Stimulated activated CD4-positive, alpha-beta T cell treated with anti-CD3 and anti-CD28 coated beads, Interleukin-4, amount 100 ng/mL, for 1 hour (primary cell): Measurements from ENCODE around the gene TOR1AIP1.
A peak's percentile ranks its signal among the peaks of the same experiment; 100 is the strongest.

ENCODE experiments used
- DNase-seq: peaks from one replicate; pipeline ENCODE4 v3.0.0-alpha.2; 2020

Gene TOR1AIP1

GRCh38 chr1:179881642-179882252, 338 bp upstream of the TOR1AIP1 start:
- no peak for DNase-seq

DNA sequence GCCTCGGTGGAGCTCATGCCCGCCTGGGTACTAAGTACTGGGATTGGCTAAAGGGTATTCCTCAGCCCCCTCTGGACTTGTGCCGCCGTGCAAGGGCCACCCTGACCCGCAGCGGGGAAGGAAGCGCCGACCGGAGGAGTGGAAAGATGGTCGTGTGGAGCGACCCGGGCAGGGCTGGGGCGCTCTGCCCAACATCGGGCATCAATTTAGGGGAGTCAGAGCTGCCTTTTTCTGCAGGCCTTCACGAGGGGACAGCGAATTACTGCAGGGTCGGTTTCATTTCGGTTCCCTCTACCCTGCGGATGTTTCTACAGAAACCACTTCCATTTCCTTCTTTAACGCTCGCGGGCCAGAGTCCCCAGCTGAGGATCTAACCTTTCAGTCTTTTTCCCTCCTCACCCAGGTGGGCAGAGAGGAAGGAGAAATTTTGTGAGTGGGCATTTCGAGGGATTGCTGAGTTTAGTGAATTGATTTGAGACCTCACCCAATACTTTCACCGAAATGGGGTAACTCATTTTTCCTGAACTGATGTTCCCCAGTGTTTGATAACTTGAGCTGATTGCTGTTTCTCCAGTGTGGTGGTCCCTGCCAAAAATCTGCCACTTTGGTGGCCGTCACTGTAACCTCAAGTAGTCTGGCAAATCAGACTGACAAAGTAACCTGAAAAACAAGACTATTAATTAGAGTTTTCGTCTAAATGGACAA, 1.1 kb downstream of the TOR1AIP1 start:
- no peak for DNase-seq

DNA sequence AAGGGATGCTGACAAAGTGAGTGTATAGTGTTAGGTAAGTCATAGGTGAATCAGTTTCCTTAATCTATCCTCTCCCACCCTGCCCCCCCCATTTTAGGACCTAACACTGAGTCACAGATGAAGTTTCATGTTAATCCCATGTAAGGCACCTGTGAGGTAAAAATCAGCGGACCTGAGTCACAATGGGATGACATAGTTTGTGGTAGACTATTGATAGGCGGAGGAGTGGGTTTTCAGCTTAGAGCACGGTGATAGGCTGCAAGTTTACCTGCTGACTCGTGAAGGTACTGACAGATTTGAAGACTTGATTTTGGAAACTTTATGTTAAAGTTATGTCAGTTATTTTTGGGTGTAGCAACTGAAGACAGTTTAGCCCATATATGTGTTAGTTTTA, 1.7 kb downstream of the TOR1AIP1 start:
- peak; percentile 38 for DNase-seq

DNA sequence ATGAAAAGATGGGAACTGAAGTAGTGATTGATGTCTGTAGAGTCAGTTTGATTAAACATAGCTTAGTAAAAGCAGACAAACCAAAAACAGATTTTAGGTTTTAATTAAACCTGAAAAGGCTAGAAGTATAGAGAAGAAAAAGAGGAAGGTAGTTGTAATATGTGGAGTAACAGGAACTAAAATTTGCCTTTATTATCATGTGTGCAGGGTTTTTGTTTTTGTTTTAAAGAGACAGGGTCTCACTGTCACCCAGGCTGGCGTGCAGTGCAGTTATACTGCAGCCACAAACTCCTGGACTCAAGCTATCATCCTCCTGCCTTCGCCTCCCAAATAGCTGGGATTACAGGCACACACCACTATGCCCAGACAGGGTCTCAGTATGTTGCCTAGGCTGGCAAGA, 6.0 kb downstream of the TOR1AIP1 start:
- no peak for DNase-seq

DNA sequence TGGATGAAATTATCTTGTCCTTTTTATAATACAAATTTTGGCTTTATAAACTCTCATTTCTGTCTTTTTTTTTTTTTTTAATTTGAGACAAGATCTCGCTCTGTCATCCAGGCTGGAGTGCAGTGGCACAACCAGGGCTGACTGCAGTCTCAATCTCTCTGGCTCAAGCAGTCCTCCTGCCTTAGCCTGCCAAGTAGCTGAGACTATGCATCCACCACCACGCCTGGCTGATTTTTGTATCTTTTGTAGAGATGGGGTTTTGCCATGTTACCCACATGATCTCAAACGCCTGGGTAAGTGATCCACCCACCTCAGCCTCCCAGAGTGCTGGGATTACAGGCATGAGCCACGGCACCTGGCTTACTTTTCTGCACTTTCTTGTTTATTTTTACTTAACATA, 7.5 kb downstream of the TOR1AIP1 start:
- no peak for DNase-seq

GRCh38 chr1:179910934-179911333, 28.8 kb downstream of the TOR1AIP1 start:
- DNase-seq = no peak

- no peak for DNase-seq
These were observed 29.7 kb downstream of the TOR1AIP1 start for GRCh38 chr1:179911812-179912211.

- DNase-seq = no peak
These were observed 35.7 kb downstream of the TOR1AIP1 start for GRCh38 chr1:179917601-179918429.

DNA sequence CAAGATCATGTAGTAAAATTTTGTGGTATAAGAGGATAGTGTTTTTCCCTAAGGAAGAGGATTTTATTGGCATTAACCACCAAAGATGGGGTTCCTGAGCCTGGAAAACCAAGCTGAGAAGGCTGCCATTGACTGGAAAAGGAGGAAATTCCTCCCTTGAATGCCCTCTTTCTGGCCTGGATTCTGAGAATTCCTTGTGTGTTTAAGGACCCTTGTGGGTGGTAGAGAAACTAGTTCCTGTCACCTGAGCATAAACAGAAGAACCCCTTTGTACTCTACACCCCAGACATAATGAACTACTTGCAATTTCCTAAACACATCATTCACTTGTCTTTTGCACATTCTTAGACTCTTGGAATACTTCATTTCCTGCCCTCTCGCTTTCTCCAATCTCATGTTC, 39.4 kb downstream of the TOR1AIP1 start:
- no peak for DNase-seq

GRCh38 chr1:179921981-179922872, 40.1 kb downstream of the TOR1AIP1 start:
- DNase-seq = no peak

DNA sequence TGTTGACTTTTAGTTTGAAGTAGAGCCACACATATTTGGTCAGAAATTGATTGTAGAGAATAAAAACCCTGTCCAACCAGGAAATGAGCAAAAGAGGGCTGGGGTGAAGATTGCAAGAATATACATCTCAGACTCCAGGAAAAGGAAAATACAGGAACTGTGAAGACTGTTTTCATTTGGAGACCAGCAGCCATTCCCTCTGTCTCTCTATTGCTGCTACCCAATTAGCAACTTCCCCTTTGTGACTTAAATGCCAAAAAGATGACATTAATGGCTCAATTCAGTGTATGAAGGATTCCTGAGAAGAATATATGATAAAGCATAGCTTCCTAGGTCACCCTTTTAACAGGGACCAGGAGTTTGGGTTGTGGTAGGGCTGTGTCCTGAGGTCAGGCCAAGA, 40.9 kb downstream of the TOR1AIP1 start:
- no peak for DNase-seq

- no peak for DNase-seq
These were observed 42.2 kb downstream of the TOR1AIP1 start for GRCh38 chr1:179924268-179924667.

GRCh38 chr1:179925302-179925701, 43.2 kb downstream of the TOR1AIP1 start:
- no peak for DNase-seq

GRCh38 chr1:179925922-179926849, 44.1 kb downstream of the TOR1AIP1 start:
- no peak for DNase-seq

- DNase-seq = no peak
These were observed 44.7 kb downstream of the TOR1AIP1 start for GRCh38 chr1:179926850-179927205.

- no peak for DNase-seq
These were observed 48.1 kb downstream of the TOR1AIP1 start for GRCh38 chr1:179929955-179930798.

DNA sequence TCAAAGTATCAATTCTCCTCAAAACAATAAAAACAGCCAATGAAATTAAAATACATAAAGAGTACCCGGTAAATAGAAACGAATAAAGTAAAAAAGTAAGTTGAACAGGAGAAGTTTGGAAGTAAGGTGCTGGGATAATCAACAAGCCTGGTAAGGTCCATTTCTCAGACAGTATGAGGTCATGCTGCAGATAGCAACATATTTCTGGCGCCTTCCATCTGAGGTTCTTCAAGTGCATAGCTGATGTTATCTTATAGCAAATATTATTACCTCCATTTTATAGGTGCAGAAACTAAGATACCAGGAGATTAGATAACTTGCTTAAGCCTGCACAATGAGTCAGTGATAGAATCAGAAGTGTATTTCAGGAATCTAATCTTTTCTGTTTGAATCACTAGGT, 48.8 kb downstream of the TOR1AIP1 start:
- DNase-seq = no peak

DNA sequence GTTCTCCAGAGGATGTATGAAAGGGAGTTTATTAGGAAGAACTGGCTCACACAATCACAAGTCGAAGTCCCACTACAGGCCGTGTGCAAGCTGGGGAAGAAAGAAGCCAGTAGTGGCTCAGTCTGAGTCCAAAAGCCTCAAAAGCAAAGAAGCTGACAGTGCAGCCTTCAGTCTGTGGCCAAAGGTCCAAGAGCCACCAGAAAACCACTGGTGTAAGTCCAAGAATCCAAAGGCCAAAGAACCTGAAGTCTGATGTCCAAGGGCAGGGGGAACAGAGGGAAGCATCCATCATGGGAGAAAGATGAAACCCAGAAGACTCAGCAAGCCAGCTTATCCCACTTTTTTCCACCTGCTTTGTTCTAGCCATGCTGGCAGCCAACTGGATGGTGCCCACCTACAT, 51.1 kb downstream of the TOR1AIP1 start:
- no peak for DNase-seq

- DNase-seq = no peak
These were observed 53.9 kb downstream of the TOR1AIP1 start for GRCh38 chr1:179935909-179936496.

- DNase-seq = no peak
These were observed 55.7 kb downstream of the TOR1AIP1 start for GRCh38 chr1:179937668-179938254.
